Measurements from ENCODE around the gene SLC10A4. TPM values are rescaled to one million over a fixed set of nuclear protein-coding genes. Genes with fewer than 3 reads are reported as not detected.

Gene SLC10A4
- polyA plus RNA-seq, 2 of the 4 experiments (the other 2 are of a cell fraction): 5.6 to 7.6 TPM

DNA sequence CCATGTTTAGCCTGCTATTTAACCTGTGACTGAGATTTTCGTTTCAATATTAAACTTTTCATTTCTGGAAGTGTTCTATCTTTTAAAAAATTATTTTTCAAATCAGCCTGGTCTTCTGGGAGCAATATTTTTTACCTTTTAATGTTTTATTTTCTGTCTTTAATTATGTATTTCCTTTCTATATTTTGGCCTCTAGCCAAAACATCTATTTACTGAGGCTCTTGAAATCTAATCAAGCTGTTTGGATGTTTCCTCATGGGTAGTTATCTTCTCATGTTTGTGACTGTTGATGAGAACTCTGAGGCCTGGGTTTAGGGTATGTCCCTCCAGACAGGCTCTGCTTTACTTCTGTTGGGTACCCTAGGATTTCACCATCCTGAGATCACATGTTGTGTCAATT, 10.3 kb upstream of the SLC10A4 start:
- WGBS (ENCODE audit: missing lambda C conversion rate): 20% methylated on average over 1 of the region's 1 CpG
- POLR2A ChIA-PET: no interaction called here
- TF ChIP-seq FOXS1 (CRISPR knock-in tag; IDR thresholded peaks at IDR 0.05) (no peak), POLR2A (IDR thresholded peaks at IDR 0.05; ENCODE audit: low read length) (no peak), PHF8 (IDR thresholded peaks at IDR 0.05; ENCODE audit: borderline replicate concordance, low read depth) (no peak), ZFP36 (IDR thresholded peaks at IDR 0.05; ENCODE audit: borderline replicate concordance, partially characterized antibody) (no peak), RNF2 (IDR thresholded peaks at IDR 0.05; ENCODE audit: borderline replicate concordance, low read depth) (no peak), CEBPB (IDR thresholded peaks at IDR 0.05) (no peak), JUN (IDR thresholded peaks at IDR 0.05) (no peak), MAZ (IDR thresholded peaks at IDR 0.05; ENCODE audit: borderline replicate concordance, low read depth, low read length) (no peak), ESRRA (IDR thresholded peaks at IDR 0.05; ENCODE audit: borderline replicate concordance, low read length) (no peak), CHD4 (IDR thresholded peaks at IDR 0.05; ENCODE audit: borderline replicate concordance) (no peak), EP300 (IDR thresholded peaks at IDR 0.05) (no peak), ZSCAN20 (CRISPR knock-in tag; IDR thresholded peaks at IDR 0.05) (no peak)
- TF ChIP-seq, protein P1, sequence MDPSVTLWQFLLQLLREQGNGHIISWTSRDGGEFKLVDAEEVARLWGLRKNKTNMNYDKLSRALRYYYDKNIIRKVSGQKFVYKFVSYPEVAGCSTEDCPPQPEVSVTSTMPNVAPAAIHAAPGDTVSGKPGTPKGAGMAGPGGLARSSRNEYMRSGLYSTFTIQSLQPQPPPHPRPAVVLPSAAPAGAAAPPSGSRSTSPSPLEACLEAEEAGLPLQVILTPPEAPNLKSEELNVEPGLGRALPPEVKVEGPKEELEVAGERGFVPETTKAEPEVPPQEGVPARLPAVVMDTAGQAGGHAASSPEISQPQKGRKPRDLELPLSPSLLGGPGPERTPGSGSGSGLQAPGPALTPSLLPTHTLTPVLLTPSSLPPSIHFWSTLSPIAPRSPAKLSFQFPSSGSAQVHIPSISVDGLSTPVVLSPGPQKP (IDR thresholded peaks at IDR 0.05; ENCODE audit: low read depth, low read length): no peak
- TF ChIP-seq, protein P2, sequence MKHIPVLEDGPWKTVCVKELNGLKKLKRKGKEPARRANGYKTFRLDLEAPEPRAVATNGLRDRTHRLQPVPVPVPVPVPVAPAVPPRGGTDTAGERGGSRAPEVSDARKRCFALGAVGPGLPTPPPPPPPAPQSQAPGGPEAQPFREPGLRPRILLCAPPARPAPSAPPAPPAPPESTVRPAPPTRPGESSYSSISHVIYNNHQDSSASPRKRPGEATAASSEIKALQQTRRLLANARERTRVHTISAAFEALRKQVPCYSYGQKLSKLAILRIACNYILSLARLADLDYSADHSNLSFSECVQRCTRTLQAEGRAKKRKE (CRISPR knock-in tag; IDR thresholded peaks at IDR 0.05; ENCODE audit: low read depth): no peak
- Histone ChIP-seq H3K4me3 (no peak overlapping the region), H3K27ac (no peak overlapping the region), H3K9me3 (no peaks in the 10 kb centered on the region), H3K4me2 (no peak overlapping the region), H3K4me1 (no peaks in the 10 kb centered on the region)
- CTCF ChIA-PET: no interaction called here
- ATAC-seq (no peak), DNase-seq (ENCODE audit: low read depth in 1 of 2, low spot score in 1 of 2) (no peak), FAIRE-seq (no peak)

DNA sequence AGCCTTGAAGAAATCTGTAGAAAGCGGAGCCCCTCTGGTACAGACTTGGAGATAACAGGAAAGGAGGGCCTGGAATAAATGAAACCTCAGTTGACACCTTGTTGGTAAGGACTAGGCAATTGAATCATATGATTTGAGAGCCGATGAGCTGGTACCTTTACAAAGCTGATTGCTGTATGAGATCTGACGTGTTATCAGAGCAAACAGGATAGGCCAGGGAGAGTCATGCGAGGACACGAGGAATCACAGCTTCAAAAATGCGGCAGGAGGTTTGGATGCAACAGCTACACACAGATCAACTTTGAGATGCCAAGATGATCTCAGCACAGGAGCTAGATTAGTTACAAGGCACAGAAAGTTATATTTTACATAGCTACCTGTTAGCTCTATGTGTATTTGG, 7.4 kb upstream of the SLC10A4 start:
- FAIRE-seq: no peak

DNA sequence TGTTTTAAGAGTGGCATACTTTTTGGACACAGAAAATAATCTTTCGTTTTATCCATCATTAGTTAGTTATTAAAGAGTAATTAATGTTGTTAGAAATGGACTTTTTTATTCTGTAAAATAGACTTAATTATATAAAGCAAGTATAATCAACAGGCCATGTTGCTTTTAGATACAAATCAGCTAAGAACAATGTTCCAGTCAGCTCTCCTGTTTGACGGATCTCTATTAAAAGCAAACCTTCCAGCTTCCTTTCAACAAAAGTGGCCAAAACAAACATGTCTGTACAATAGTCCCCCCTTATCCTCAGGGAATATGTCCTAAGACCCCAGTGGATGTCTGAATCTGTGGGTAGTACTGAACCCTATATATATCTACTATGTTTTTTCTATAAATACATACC, 4.9 kb upstream of the SLC10A4 start:
- no peak for FAIRE-seq
- TF ChIP-seq PHF8 (IDR thresholded peaks at IDR 0.05; ENCODE audit: borderline replicate concordance, low read depth) (no peak), ZNF302 (CRISPR knock-in tag; IDR thresholded peaks at IDR 0.05) (no peak), TP53 (CRISPR knock-in tag; IDR thresholded peaks at IDR 0.05) (no peak), NFE2L2 (conservative IDR thresholded peaks at IDR 0.05; ENCODE audit: low read length) (no peak), SREBF2 (IDR thresholded peaks at IDR 0.05) (no peak), ZFP36 (IDR thresholded peaks at IDR 0.05; ENCODE audit: borderline replicate concordance, partially characterized antibody) (no peak), TFCP2L1 (CRISPR knock-in tag; IDR thresholded peaks at IDR 0.05) (no peak), HEYL (CRISPR knock-in tag; IDR thresholded peaks at IDR 0.05) (no peak), HDAC2 (IDR thresholded peaks at IDR 0.05) (no peak), RARB (CRISPR knock-in tag; IDR thresholded peaks at IDR 0.05) (no peak), MAFK (IDR thresholded peaks at IDR 0.05; ENCODE audit: partially characterized antibody) (no peak), CEBPB (IDR thresholded peaks at IDR 0.05) (no peak), HOXB13 (CRISPR knock-in tag; IDR thresholded peaks at IDR 0.05; ENCODE audit: low read depth) (no peak)
- TF ChIP-seq, protein P3, sequence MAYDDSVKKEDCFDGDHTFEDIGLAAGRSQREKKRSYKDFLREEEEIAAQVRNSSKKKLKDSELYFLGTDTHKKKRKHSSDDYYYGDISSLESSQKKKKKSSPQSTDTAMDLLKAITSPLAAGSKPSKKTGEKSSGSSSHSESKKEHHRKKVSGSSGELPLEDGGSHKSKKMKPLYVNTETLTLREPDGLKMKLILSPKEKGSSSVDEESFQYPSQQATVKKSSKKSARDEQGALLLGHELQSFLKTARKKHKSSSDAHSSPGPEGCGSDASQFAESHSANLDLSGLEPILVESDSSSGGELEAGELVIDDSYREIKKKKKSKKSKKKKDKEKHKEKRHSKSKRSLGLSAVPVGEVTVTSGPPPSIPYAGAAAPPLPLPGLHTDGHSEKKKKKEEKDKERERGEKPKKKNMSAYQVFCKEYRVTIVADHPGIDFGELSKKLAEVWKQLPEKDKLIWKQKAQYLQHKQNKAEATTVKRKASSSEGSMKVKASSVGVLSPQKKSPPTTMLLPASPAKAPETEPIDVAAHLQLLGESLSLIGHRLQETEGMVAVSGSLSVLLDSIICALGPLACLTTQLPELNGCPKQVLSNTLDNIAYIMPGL (CRISPR knock-in tag; IDR thresholded peaks at IDR 0.05; ENCODE audit: borderline replicate concordance): no peak
- TF ChIP-seq, protein P4, sequence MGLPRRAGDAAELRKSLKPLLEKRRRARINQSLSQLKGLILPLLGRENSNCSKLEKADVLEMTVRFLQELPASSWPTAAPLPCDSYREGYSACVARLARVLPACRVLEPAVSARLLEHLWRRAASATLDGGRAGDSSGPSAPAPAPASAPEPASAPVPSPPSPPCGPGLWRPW (IDR thresholded peaks at IDR 0.05): no peak

More for the DNA sequence above, 7.4 kb upstream of the SLC10A4 start:
- Histone ChIP-seq H3K4me2 (no peak overlapping the region), H3K4me1 (no peaks in the 10 kb centered on the region), H3K4me3 (no peak overlapping the region), H3K27ac (no peak overlapping the region), H3K9me3 (no peaks in the 10 kb centered on the region)
- DNase-seq (ENCODE audit: low read depth in 1 of 2, low spot score in 1 of 2) (no peak), ATAC-seq (no peak)
- 83% methylated on average over 6 of the region's 6 CpGs for WGBS (ENCODE audit: missing lambda C conversion rate)
- TF ChIP-seq POLR2A (IDR thresholded peaks at IDR 0.05; ENCODE audit: low read length) (no peak), PHF8 (IDR thresholded peaks at IDR 0.05; ENCODE audit: borderline replicate concordance, low read depth) (no peak), MAZ (IDR thresholded peaks at IDR 0.05; ENCODE audit: borderline replicate concordance, low read depth, low read length) (no peak), MAFK (IDR thresholded peaks at IDR 0.05; ENCODE audit: partially characterized antibody) (no peak), RCOR1 (IDR thresholded peaks at IDR 0.05; ENCODE audit: low read depth, low read length) (no peak), RAD21 (conservative IDR thresholded peaks at IDR 0.05 in 1 of 2, IDR thresholded peaks at IDR 0.05 in 1 of 2) (no peak), CBX8 (IDR thresholded peaks at IDR 0.05) (no peak), KDM5A (IDR thresholded peaks at IDR 0.05) (no peak), CHD4 (IDR thresholded peaks at IDR 0.05; ENCODE audit: borderline replicate concordance) (no peak), CBX2 (IDR thresholded peaks at IDR 0.05; ENCODE audit: borderline replicate concordance, low read depth) (no peak), NPAS2 (CRISPR knock-in tag; IDR thresholded peaks at IDR 0.05; ENCODE audit: borderline replicate concordance) (no peak), HEYL (CRISPR knock-in tag; IDR thresholded peaks at IDR 0.05) (no peak), BHLHE40 (IDR thresholded peaks at IDR 0.05; ENCODE audit: low read depth, low read length) (no peak), NR3C1 (IDR thresholded peaks at IDR 0.05) (no peak), TP53 (CRISPR knock-in tag; IDR thresholded peaks at IDR 0.05) (no peak), EP300 (IDR thresholded peaks at IDR 0.05) (no peak)
- TF ChIP-seq, protein P5, sequence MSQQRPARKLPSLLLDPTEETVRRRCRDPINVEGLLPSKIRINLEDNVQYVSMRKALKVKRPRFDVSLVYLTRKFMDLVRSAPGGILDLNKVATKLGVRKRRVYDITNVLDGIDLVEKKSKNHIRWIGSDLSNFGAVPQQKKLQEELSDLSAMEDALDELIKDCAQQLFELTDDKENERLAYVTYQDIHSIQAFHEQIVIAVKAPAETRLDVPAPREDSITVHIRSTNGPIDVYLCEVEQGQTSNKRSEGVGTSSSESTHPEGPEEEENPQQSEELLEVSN (IDR thresholded peaks at IDR 0.05; ENCODE audit: borderline replicate concordance, low read depth): no peak
- CTCF ChIA-PET: interaction anchor here (1.6 kb wide), 1 partner anchor 31 kb away, joined by 4 read pairs; no protein-coding TSS in a partner anchor
- POLR2A ChIA-PET: no interaction called here

More for the DNA sequence above, 4.9 kb upstream of the SLC10A4 start:
- DNase-seq (ENCODE audit: low read depth in 1 of 2, low spot score in 1 of 2) (no peak), ATAC-seq (no peak)
- CTCF ChIA-PET: no interaction called here
- H3K4me3 ChIP-seq: no peak overlapping the region
- no peaks in the 10 kb centered on the region for H3K9me3 ChIP-seq
- WGBS (ENCODE audit: missing lambda C conversion rate): 79% methylated on average over 2 of the region's 2 CpGs
- no peaks in the 10 kb centered on the region for H3K4me1 ChIP-seq
- no peak overlapping the region for H3K27ac ChIP-seq
- no peak overlapping the region for H3K4me2 ChIP-seq
- POLR2A ChIA-PET: no interaction called here
